Fibroblast of upper back skin (primary cell): ENCODE results near the gene SLC4A11.
"Not testable (repeated sequence)": the region's sequence is repeated elsewhere in the genome, so short reads cannot be mapped to it uniquely, and the experiment has no call there.

Experiments used
- DNase-seq: peaks from one replicate; pipeline ENCODE4 v3.0.0-alpha.2; 2013

SLC4A11 gene

GRCh38 chr20:3199976-3200755 is 38.8 kb downstream of the SLC4A11 start:
- DNase-seq, result no peak

- no peak for DNase-seq
These were observed 39.8 kb downstream of the SLC4A11 start for GRCh38 chr20:3199206-3199605.

- no peak for DNase-seq
These were observed 43.3 kb downstream of the SLC4A11 start for GRCh38 chr20:3195590-3196237.

GRCh38 chr20:3194617-3195280 is 44.2 kb downstream of the SLC4A11 start:
- no peak for DNase-seq

- no peak for DNase-seq
These were observed 45.0 kb downstream of the SLC4A11 start for GRCh38 chr20:3193806-3194616.

- DNase-seq, result no peak
These were observed 46.6 kb downstream of the SLC4A11 start for GRCh38 chr20:3192226-3193015.

GRCh38 chr20:3190681-3191111 is 48.3 kb downstream of the SLC4A11 start:
- DNase-seq, result no peak

GRCh38 chr20:3189561-3190131 is 49.3 kb downstream of the SLC4A11 start:
- DNase-seq, result no peak

GRCh38 chr20:3188823-3189413 is 50.1 kb downstream of the SLC4A11 start:
- no peak for DNase-seq

- DNase-seq, result not testable (repeated sequence)
These were observed 51.1 kb downstream of the SLC4A11 start for GRCh38 chr20:3187861-3188260.

GRCh38 chr20:3183896-3184612 is 54.9 kb downstream of the SLC4A11 start:
- no peak for DNase-seq

- not testable (repeated sequence) for DNase-seq
These were observed 56.6 kb downstream of the SLC4A11 start for GRCh38 chr20:3182429-3182828.

GRCh38 chr20:3181270-3181669 is 57.7 kb downstream of the SLC4A11 start:
- no peak for DNase-seq

- no peak for DNase-seq
These were observed 58.7 kb downstream of the SLC4A11 start for GRCh38 chr20:3180319-3180718.

GRCh38 chr20:3177746-3178485 is 61.1 kb downstream of the SLC4A11 start:
- no peak for DNase-seq
